ENCODE results near the gene KIAA0825. TPM values are rescaled to one million over a fixed set of nuclear protein-coding genes. Genes with fewer than 3 reads are reported as not detected.

The KIAA0825 gene
- total RNA-seq, 2 experiments from 2014 or later: 1.1 to 2.0 TPM

GRCh38 chr5:94498199-94498598, 120.2 kb downstream of the KIAA0825 start:
- DNase-seq (no peak), ATAC-seq (no peak)
- Mint-ChIP-seq H3K4me1 (ENCODE audit: low read depth) (peaks cover 2% of the 10 kb centered on the region), H3K36me3 (ENCODE audit: low read depth) (no peaks in the 10 kb centered on the region), H3K4me3 (no peak overlapping the region), H3K27me3 (ENCODE audit: low read depth) (no peaks in the 10 kb centered on the region), H3K27ac (no peak overlapping the region), H3K9me3 (ENCODE audit: insufficient read depth) (no peaks in the 10 kb centered on the region)
- CTCF ChIA-PET: no interaction called here
- POLR2A ChIA-PET: no interaction called here

GRCh38 chr5:94485067-94485466, 133.3 kb downstream of the KIAA0825 start:
- ChIA-PET CTCF (no interaction called here), POLR2A (no interaction called here)
- Mint-ChIP-seq H3K27ac (no peak overlapping the region), H3K36me3 (ENCODE audit: low read depth) (no peaks in the 10 kb centered on the region), H3K4me1 (ENCODE audit: low read depth) (no peaks in the 10 kb centered on the region), H3K4me3 (no peak overlapping the region), H3K27me3 (ENCODE audit: low read depth) (no peaks in the 10 kb centered on the region), H3K9me3 (ENCODE audit: insufficient read depth) (no peaks in the 10 kb centered on the region)
- DNase-seq (no peak), ATAC-seq (no peak)

- H3K9me3 Mint-ChIP-seq (ENCODE audit: insufficient read depth): no peaks in the 10 kb centered on the region
- no peak overlapping the region for H3K27ac Mint-ChIP-seq
- H3K4me1 Mint-ChIP-seq (ENCODE audit: low read depth): no peaks in the 10 kb centered on the region
- H3K36me3 Mint-ChIP-seq (ENCODE audit: low read depth): no peaks in the 10 kb centered on the region
- CTCF ChIA-PET: no interaction called here
- POLR2A ChIA-PET: no interaction called here
- ATAC-seq (no peak), DNase-seq (no peak)
- no peak overlapping the region for H3K4me3 Mint-ChIP-seq
- no peaks in the 10 kb centered on the region for H3K27me3 Mint-ChIP-seq (ENCODE audit: low read depth)
These were observed 137.3 kb downstream of the KIAA0825 start for GRCh38 chr5:94481059-94481458.

- ChIA-PET POLR2A (no interaction called here), CTCF (no interaction called here)
- H3K4me1 Mint-ChIP-seq (ENCODE audit: low read depth): no peaks in the 10 kb centered on the region
- no peaks in the 10 kb centered on the region for H3K27me3 Mint-ChIP-seq (ENCODE audit: low read depth)
- no peak for ATAC-seq
- no peak for DNase-seq
- no peak overlapping the region for H3K4me3 Mint-ChIP-seq
- H3K27ac Mint-ChIP-seq: no peak overlapping the region
- no peaks in the 10 kb centered on the region for H3K9me3 Mint-ChIP-seq (ENCODE audit: insufficient read depth)
- no peaks in the 10 kb centered on the region for H3K36me3 Mint-ChIP-seq (ENCODE audit: low read depth)
These were observed 137.9 kb downstream of the KIAA0825 start for GRCh38 chr5:94480486-94480885.

- POLR2A ChIA-PET: no interaction called here
- no peaks in the 10 kb centered on the region for H3K27me3 Mint-ChIP-seq (ENCODE audit: low read depth)
- H3K4me1 Mint-ChIP-seq (ENCODE audit: low read depth): no peaks in the 10 kb centered on the region
- CTCF ChIA-PET: no interaction called here
- no peaks in the 10 kb centered on the region for H3K9me3 Mint-ChIP-seq (ENCODE audit: insufficient read depth)
- DNase-seq: no peak
- no peak overlapping the region for H3K4me3 Mint-ChIP-seq
- H3K36me3 Mint-ChIP-seq (ENCODE audit: low read depth): no peaks in the 10 kb centered on the region
- no peak overlapping the region for H3K27ac Mint-ChIP-seq
- ATAC-seq: no peak
These were observed 144.5 kb downstream of the KIAA0825 start for GRCh38 chr5:94473936-94474335.

- no peaks in the 10 kb centered on the region for H3K9me3 Mint-ChIP-seq (ENCODE audit: insufficient read depth)
- POLR2A ChIA-PET: no interaction called here
These were observed 146.9 kb downstream of the KIAA0825 start for GRCh38 chr5:94471521-94471920.

GRCh38 chr5:94470802-94471201, 147.6 kb downstream of the KIAA0825 start:
- Mint-ChIP-seq H3K4me3 (no peak overlapping the region), H3K36me3 (ENCODE audit: low read depth) (no peaks in the 10 kb centered on the region), H3K27me3 (ENCODE audit: low read depth) (no peaks in the 10 kb centered on the region), H3K9me3 (ENCODE audit: insufficient read depth) (no peaks in the 10 kb centered on the region), H3K4me1 (ENCODE audit: low read depth) (no peaks in the 10 kb centered on the region), H3K27ac (no peak overlapping the region)
- CTCF ChIA-PET: no interaction called here
- no peak for DNase-seq
- no peak for ATAC-seq
- POLR2A ChIA-PET: no interaction called here

More at GRCh38 chr5:94471521-94471920, 146.9 kb downstream of the KIAA0825 start:
- no peak for DNase-seq
- Mint-ChIP-seq H3K4me1 (ENCODE audit: low read depth) (no peaks in the 10 kb centered on the region), H3K36me3 (ENCODE audit: low read depth) (no peaks in the 10 kb centered on the region), H3K27ac (no peak overlapping the region), H3K27me3 (ENCODE audit: low read depth) (no peaks in the 10 kb centered on the region), H3K4me3 (no peak overlapping the region)
- no peak for ATAC-seq
- CTCF ChIA-PET: no interaction called here

- Mint-ChIP-seq H3K4me1 (ENCODE audit: low read depth) (no peaks in the 10 kb centered on the region), H3K36me3 (ENCODE audit: low read depth) (no peaks in the 10 kb centered on the region), H3K27me3 (ENCODE audit: low read depth) (no peaks in the 10 kb centered on the region), H3K27ac (no peak overlapping the region), H3K4me3 (no peak overlapping the region), H3K9me3 (ENCODE audit: insufficient read depth) (no peaks in the 10 kb centered on the region)
- POLR2A ChIA-PET: no interaction called here
- DNase-seq: no peak
- CTCF ChIA-PET: no interaction called here
- ATAC-seq: no peak
These were observed 148.5 kb downstream of the KIAA0825 start for GRCh38 chr5:94469894-94470329.

- ChIA-PET POLR2A (no interaction called here), CTCF (no interaction called here)
- no peak for ATAC-seq
- Mint-ChIP-seq H3K36me3 (ENCODE audit: low read depth) (no peaks in the 10 kb centered on the region), H3K27ac (no peak overlapping the region), H3K9me3 (ENCODE audit: insufficient read depth) (no peaks in the 10 kb centered on the region), H3K27me3 (ENCODE audit: low read depth) (no peaks in the 10 kb centered on the region), H3K4me3 (no peak overlapping the region), H3K4me1 (ENCODE audit: low read depth) (no peaks in the 10 kb centered on the region)
- no peak for DNase-seq
These were observed 150.2 kb downstream of the KIAA0825 start for GRCh38 chr5:94467954-94468930.

GRCh38 chr5:94467346-94467953, 151.0 kb downstream of the KIAA0825 start:
- no peaks in the 10 kb centered on the region for H3K36me3 Mint-ChIP-seq (ENCODE audit: low read depth)
- no peaks in the 10 kb centered on the region for H3K9me3 Mint-ChIP-seq (ENCODE audit: insufficient read depth)
- ChIA-PET CTCF (no interaction called here), POLR2A (no interaction called here)
- H3K27me3 Mint-ChIP-seq (ENCODE audit: low read depth): no peaks in the 10 kb centered on the region
- ATAC-seq (no peak), DNase-seq (no peak)
- H3K4me3 Mint-ChIP-seq: no peak overlapping the region
- H3K27ac Mint-ChIP-seq: no peak overlapping the region
- H3K4me1 Mint-ChIP-seq (ENCODE audit: low read depth): no peaks in the 10 kb centered on the region

- Mint-ChIP-seq H3K27me3 (ENCODE audit: low read depth) (no peaks in the 10 kb centered on the region), H3K9me3 (ENCODE audit: insufficient read depth) (no peaks in the 10 kb centered on the region), H3K4me1 (ENCODE audit: low read depth) (no peaks in the 10 kb centered on the region), H3K36me3 (ENCODE audit: low read depth) (no peaks in the 10 kb centered on the region), H3K4me3 (no peak overlapping the region), H3K27ac (no peak overlapping the region)
- POLR2A ChIA-PET: no interaction called here
- CTCF ChIA-PET: no interaction called here
- DNase-seq (no peak), ATAC-seq (no peak)
These were observed 154.7 kb downstream of the KIAA0825 start for GRCh38 chr5:94463739-94464138.

GRCh38 chr5:94461131-94461530, 157.3 kb downstream of the KIAA0825 start:
- Mint-ChIP-seq H3K27me3 (ENCODE audit: low read depth) (no peaks in the 10 kb centered on the region), H3K36me3 (ENCODE audit: low read depth) (no peaks in the 10 kb centered on the region), H3K27ac (no peak overlapping the region), H3K9me3 (ENCODE audit: insufficient read depth) (no peaks in the 10 kb centered on the region), H3K4me1 (ENCODE audit: low read depth) (no peaks in the 10 kb centered on the region), H3K4me3 (no peak overlapping the region)
- ChIA-PET POLR2A (no interaction called here), CTCF (no interaction called here)
- DNase-seq (no peak), ATAC-seq (no peak)

Data from activated CD8-positive, alpha-beta T cell treated with anti-CD3 and anti-CD28 coated beads, Interleukin-2, amount 10 ng/mL, durations not matched to agents 7 days and 5 days (primary cell).